ENCODE results near the gene ZNF92.
A peak's percentile ranks its signal among the peaks of the same experiment; 100 is the strongest.
"Not testable (repeated sequence)": the region's sequence is repeated elsewhere in the genome, so short reads cannot be mapped to it uniquely, and the experiment has no call there.

The ZNF92 gene

GRCh38 chr7:65373608-65374351, at the start of gene ZNF92:
TSS of gene ZNF92 (plus strand) at chr7:65373855. CDS start at chr7:65373998, 143 bp downstream.
- peak; percentile 85 for DNase-seq

- DNase-seq = no peak
Observed at GRCh38 chr7:65325793-65326432, 47.7 kb upstream of the ZNF92 start.

GRCh38 chr7:65338346-65338745, 35.3 kb upstream of the ZNF92 start:
- DNase-seq = no peak

- DNase-seq = no peak
Observed at GRCh38 chr7:65339257-65339656, 34.4 kb upstream of the ZNF92 start.

GRCh38 chr7:65342723-65343629, 30.7 kb upstream of the ZNF92 start:
- DNase-seq = no peak

GRCh38 chr7:65344541-65344940, 29.1 kb upstream of the ZNF92 start:
- not testable (repeated sequence) for DNase-seq

- DNase-seq = no peak
Observed at GRCh38 chr7:65354263-65354662, 19.4 kb upstream of the ZNF92 start.

- DNase-seq = no peak
Observed at GRCh38 chr7:65369843-65370242, 3.8 kb upstream of the ZNF92 start.

GRCh38 chr7:65371468-65371867, 2.2 kb upstream of the ZNF92 start:
- no peak for DNase-seq

GRCh38 chr7:65379318-65379717, 5.7 kb downstream of the ZNF92 start:
- no peak for DNase-seq

- DNase-seq = no peak
Observed at GRCh38 chr7:65381742-65382141, 8.1 kb downstream of the ZNF92 start.

GRCh38 chr7:65382452-65382851, 8.8 kb downstream of the ZNF92 start:
- DNase-seq = no peak

GRCh38 chr7:65387891-65388290, 14.2 kb downstream of the ZNF92 start:
- DNase-seq = no peak

- DNase-seq = no peak
Observed at GRCh38 chr7:65390588-65390987, 16.9 kb downstream of the ZNF92 start.

GRCh38 chr7:65397730-65398142, 24.1 kb downstream of the ZNF92 start:
- no peak for DNase-seq

- DNase-seq = not testable (repeated sequence)
Observed at GRCh38 chr7:65398671-65399070, 25.0 kb downstream of the ZNF92 start.

- DNase-seq = not testable (repeated sequence)
Observed at GRCh38 chr7:65399101-65399500, 25.4 kb downstream of the ZNF92 start.

- DNase-seq = no peak
Observed at GRCh38 chr7:65404020-65404419, 30.4 kb downstream of the ZNF92 start.

GRCh38 chr7:65406706-65407105, 33.1 kb downstream of the ZNF92 start:
- not testable (repeated sequence) for DNase-seq

- DNase-seq = no peak
Observed at GRCh38 chr7:65409363-65409762, 35.7 kb downstream of the ZNF92 start.

GRCh38 chr7:65411249-65411648, 37.6 kb downstream of the ZNF92 start:
- no peak for DNase-seq

GRCh38 chr7:65422670-65423069, 49.0 kb downstream of the ZNF92 start:
- DNase-seq = no peak

GRCh38 chr7:65423286-65423685, 49.6 kb downstream of the ZNF92 start:
- DNase-seq = not testable (repeated sequence)

All from NCI-H510A treated with DMSO at 0.1 percent for 48 hours (cell line).